ENCODE measurements around the gene ARMCX6.

- TF ChIP-seq CTCF (conservative IDR thresholded peaks at IDR 0.05; ENCODE audit: low read depth, low read length) (no peak), USF2 (IDR thresholded peaks at IDR 0.05; ENCODE audit: low read depth, low read length) (no peak), CEBPB (IDR thresholded peaks at IDR 0.05; ENCODE audit: low read depth, low read length) (no peak), BHLHE40 (IDR thresholded peaks at IDR 0.05; ENCODE audit: low read depth, low read length) (no peak), POLR2A (IDR thresholded peaks at IDR 0.05; ENCODE audit: low read depth, low read length) (no peak), RAD21 (IDR thresholded peaks at IDR 0.05; ENCODE audit: low read length) (no peak), CHD1 (IDR thresholded peaks at IDR 0.05; ENCODE audit: low read depth, low read length) (no peak), FOS (IDR thresholded peaks at IDR 0.05; ENCODE audit: low read depth, low read length) (no peak), RFX5 (IDR thresholded peaks at IDR 0.05; ENCODE audit: low read depth, low read length) (no peak), SMC3 (IDR thresholded peaks at IDR 0.05; ENCODE audit: low read depth, low read length) (no peak), MXI1 (IDR thresholded peaks at IDR 0.05; ENCODE audit: borderline replicate concordance, low read depth, low read length) (no peak), NFE2L2 (IDR thresholded peaks at IDR 0.05; ENCODE audit: low read depth, low read length) (no peak), MAZ (IDR thresholded peaks at IDR 0.05; ENCODE audit: borderline replicate concordance, low read depth, low read length) (no peak)
These were observed 1.6 kb upstream of the ARMCX6 start for GRCh38 chrX:101619364-101619763.

All from IMR-90 (cell line).